GM12873 (cell line): ENCODE results near the gene STK11IP.

Experiments
- CTCF ChIP-seq: IDR thresholded peaks from 2 replicates; pipeline ENCODE4 v1.5.1; 2012; ENCODE audit warnings: low read depth, mild to moderate bottlenecking, moderate library complexity, low read length, control low read depth; ENCODE audit not compliant: insufficient read depth; ENCODE audit errors: missing control alignments

Gene STK11IP

DNA sequence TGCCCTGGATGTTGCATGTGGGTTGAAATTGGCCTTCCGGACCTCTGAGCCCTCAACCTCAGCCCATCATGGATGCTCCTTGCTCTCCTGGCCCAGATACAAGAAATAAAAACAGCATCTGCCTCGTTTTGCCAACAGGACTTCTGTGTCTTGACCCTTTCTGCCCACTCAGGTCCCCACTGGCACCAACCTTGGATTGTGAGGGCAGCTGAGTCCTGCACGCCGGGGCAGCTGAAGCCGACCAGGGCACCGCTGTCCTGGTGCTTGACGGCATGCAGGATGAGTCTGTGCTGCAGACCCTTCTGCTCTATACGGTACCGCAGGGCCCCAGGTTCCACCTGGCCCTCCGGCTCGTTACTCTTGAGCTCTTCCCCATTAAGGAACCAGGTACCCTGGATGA, 31.0 kb upstream of the STK11IP start:
- no peak for TF ChIP-seq CTCF

DNA sequence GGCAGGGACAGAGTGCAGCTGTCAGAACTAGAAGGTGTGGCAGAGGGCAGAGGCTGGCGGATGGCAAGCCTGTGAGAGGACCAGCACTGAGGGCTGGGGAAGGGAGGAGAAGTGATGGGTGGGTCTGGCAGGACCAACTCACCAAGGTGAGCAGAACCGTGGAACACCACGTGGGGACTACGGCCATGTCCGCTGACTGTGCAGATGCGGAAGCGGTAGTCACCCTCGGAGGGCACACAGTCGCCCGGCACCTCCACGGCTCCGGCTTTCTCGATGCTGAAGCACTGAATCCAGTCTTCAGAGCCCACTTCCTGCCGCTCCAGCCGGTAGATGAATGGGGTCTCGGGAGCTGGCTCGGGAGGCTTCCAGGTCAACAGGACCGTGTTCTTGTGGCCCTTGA, 30.5 kb upstream of the STK11IP start:
- TF ChIP-seq CTCF, result no peak

- no peak for TF ChIP-seq CTCF
Observed at GRCh38 chr2:219567791-219568361, 29.8 kb upstream of the STK11IP start.

GRCh38 chr2:219569041-219569440, 28.6 kb upstream of the STK11IP start:
- no peak for TF ChIP-seq CTCF

GRCh38 chr2:219569635-219570034, 28.0 kb upstream of the STK11IP start:
- TF ChIP-seq CTCF, result no peak

DNA sequence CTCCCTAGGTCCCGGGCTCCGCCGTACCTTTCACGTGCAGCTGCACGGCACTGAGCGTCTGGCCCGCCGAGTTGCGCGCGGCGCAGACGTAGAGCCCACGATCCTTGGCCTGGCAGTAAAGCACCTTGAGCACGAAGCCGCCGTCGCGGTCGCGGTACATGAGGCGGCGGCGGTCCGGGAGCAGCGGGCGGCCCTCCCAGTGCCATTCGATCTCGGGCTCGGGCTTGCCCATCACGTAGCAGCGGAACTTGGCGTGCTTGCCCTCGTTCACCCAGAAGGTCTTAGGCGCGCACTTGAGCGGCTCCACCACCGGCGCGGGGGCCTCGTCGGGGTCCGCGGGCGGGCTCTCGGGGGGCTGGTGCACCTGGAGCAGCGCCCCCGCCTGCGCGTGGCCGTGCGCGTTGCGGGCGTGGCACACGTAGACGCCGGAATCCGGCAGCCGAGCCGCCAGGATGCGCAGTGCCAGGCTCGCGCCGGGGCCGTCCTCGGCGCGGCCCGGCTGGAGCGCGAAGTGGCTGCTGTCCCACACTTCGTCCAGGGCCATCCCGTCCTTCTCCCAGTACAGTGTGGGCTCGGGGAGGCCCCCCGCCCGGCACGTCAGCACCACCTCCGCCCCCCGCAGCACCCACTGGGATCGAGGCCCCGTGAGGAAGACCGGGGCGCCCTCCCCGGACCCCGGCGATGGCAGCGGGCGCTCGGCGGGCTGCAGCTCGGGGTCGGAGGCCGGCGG, 27.3 kb upstream of the STK11IP start:
- no peak for TF ChIP-seq CTCF

GRCh38 chr2:219570924-219571310, 26.7 kb upstream of the STK11IP start:
- no peak for TF ChIP-seq CTCF
